Heart left ventricle (tissue), 13 donors: ENCODE data around the gene NEK9.

Experiments used
- CTCF ChIP-seq, 12 donors: fragments of 200-600 bp; sonication (generic) in 4 of 12; IDR thresholded peaks; one replicate each; pipeline versions ENCODE4 v1.5.0 to v1.8.0; 2018 to 2022; ENCODE audit warnings: antibody characterized with exemption in 12 of 12, mild to moderate bottlenecking in 5 of 12
- POLR2A ChIP-seq, 2 donors: fragments of 450-650 bp; IDR thresholded peaks; one replicate each; pipeline ENCODE4 v1.6.1; 2017; ENCODE audit warnings: antibody characterized with exemption in 2 of 2, mild to moderate bottlenecking in 2 of 2, moderate library complexity in 2 of 2
- donor health status: ischemic (EF 13 %, LVEDD 7.1; RV severe dilation, severe dysfunction).
- donor health status: DM: no; HTN: yes; CAD: no.
- donor health status: DM: no; HTN: no; CAD: no.
- donor health status: ischemic (EF 25% LVEDD 6.9; RV normal size, moderate dysfunction).
- donor health status: ischemic (EF 25% LVEDD 5.7; RV mildly dilated, moderate dysfunction).
- donor health status: ischemic (EF 35%, LVEDD 5.7; RV mildly dilated, moderate dysfunction).
- donor health status: nonischemic (EF 11% LVEDD 7.7; RV severe dilation, severe dysfunction).
- donor health status: DM: yes; HTN: yes; CAD: no.
- donor health status: PGD.
- donor health status: ischemic (EF 29% LVEDD 5.4; RV normal size, mild dysfunction).
- donor health status: nonischemic (EF 23%, LVEDD 6.1; RV moderate dilation, normal function).

DNA sequence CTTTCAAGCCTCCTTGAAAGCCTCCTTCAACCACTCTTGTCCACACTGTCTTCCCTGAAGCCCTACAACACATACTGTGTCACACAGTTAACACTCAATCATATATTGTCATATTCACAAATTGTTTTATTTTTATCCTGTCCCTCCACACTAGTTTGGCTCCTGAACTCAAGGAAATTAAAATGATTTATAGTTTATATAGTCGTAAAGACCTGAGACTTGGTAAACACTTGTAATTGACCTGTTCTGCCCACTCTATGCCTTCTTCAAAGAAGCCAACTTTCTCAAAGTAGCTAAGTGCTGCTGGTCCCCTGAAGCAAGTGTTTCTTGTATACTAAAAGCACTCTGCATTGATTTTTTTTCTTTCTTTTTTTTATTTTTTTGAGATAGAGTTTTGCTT, 15.6 kb upstream of the NEK9 start:
- no peak for TF ChIP-seq CTCF (IDR thresholded peaks at IDR 0.05)
- no peak for TF ChIP-seq POLR2A (IDR thresholded peaks at IDR 0.05)
